ENCODE measurements around the gene SIRT2.
"Not testable (repeated sequence)": the region's sequence is repeated elsewhere in the genome, so short reads cannot be mapped to it uniquely, and the experiment has no call there.

Gene SIRT2

DNA sequence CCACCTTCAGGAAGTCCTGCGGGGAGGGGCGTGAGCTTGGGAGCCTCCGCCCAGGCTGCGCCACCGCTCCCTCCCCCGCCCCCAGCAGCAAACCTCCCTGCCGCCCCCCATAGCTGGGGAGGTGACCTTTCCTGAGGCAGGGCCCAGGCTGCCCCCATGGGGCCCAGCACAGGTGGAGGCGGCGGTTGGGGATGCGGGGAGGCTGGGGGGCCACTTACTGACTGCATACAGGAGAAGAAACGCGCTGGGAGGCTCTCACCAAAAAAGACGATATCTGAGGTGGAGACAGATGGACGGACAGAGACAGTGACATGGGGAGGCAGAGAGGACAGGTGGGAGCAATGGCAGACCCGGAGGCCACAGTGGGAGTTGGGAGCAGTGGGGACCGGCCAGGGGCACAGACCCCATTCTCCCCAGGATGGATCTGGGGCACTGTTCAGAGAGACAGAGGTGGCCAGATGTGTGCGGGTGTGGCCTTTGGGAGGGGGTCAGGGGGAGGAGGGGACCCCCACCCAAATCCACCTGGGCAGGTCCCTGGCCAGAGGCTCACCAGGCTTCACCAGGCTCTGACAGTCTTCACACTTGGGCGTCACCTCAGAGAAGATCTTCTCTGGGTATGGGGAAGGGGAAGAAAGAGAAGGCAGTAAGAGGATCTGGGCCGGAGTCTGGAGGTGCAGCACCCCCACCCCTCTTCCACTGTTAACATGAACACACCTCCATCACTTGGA lies 18.4 kb downstream of the SIRT2 start:
- H3K4me3 ChIP-seq (ENCODE audit: low read depth, low read length), result no peak overlapping the region
- TF ChIP-seq, protein P1, sequence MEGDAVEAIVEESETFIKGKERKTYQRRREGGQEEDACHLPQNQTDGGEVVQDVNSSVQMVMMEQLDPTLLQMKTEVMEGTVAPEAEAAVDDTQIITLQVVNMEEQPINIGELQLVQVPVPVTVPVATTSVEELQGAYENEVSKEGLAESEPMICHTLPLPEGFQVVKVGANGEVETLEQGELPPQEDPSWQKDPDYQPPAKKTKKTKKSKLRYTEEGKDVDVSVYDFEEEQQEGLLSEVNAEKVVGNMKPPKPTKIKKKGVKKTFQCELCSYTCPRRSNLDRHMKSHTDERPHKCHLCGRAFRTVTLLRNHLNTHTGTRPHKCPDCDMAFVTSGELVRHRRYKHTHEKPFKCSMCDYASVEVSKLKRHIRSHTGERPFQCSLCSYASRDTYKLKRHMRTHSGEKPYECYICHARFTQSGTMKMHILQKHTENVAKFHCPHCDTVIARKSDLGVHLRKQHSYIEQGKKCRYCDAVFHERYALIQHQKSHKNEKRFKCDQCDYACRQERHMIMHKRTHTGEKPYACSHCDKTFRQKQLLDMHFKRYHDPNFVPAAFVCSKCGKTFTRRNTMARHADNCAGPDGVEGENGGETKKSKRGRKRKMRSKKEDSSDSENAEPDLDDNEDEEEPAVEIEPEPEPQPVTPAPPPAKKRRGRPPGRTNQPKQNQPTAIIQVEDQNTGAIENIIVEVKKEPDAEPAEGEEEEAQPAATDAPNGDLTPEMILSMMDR (IDR thresholded peaks at IDR 0.05; ENCODE audit: borderline replicate concordance, insufficient read depth, low read depth, low read length), result no peak

DNA sequence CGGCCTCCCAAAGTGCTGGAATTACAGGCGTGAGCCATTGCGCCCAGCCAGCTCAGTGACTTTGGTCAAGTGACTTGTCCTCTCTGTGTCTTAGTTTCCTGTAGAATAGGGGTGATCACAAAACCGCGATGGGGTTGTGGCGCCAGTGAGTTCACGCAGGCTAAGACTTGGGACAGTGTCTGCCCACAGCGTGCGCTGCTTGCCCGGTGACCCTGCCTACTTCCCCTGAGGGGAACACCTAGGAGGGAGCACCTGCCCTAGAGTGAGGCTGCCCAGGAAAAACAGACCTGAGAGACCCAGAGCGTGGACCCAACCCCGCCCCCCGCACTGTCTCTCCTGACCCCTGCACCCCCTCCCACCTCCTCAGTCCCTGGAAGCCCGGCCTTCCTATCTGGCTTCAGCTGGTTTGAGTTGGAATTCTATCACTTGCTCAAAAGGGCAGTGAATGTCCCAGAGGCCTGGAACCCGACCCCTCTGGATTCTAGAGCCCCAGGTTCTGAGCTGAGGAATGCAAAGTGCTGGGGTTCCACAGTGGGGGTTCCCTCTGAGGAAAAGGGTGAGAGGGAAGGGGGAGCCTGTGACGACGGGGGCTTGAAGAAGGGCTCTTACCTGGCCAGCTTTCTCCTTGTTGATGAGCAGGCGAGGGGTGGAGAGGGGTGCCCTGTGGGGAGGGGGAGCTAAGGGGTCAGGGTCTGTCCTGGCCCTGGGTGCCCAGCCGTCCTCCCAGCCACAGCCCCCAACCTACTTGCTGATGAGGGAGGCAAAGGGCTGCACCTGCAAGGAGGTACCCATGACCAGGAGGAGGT lies 19.1 kb downstream of the SIRT2 start:
- TF ChIP-seq, protein P1 (IDR thresholded peaks at IDR 0.05; ENCODE audit: borderline replicate concordance, insufficient read depth, low read depth, low read length), result no peak

DNA sequence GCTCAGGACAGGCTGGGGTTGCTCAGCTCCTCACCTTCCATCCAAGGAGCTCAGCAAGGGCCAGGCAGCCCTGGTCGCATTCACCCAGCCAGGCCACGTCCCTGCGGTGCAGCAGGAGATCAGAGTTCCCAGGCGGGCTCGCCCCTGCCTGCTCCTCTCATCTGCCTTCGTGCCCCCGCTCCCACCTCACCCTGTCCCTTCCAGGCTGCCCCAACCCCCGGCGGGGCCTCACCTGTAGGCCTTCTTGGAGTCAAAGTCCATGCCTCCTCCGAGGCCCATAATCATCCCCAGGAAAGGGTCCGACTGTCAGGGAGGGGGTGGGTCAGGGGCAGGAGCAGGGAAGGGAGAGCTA lies 20.0 kb downstream of the SIRT2 start:
- no peak overlapping the region for H3K4me3 ChIP-seq (ENCODE audit: low read depth, low read length)
- TF ChIP-seq, protein P1 (IDR thresholded peaks at IDR 0.05; ENCODE audit: borderline replicate concordance, insufficient read depth, low read depth, low read length), result no peak

More for the DNA sequence above, 19.1 kb downstream of the SIRT2 start:
- no peak overlapping the region for H3K4me3 ChIP-seq (ENCODE audit: low read depth, low read length)

DNA sequence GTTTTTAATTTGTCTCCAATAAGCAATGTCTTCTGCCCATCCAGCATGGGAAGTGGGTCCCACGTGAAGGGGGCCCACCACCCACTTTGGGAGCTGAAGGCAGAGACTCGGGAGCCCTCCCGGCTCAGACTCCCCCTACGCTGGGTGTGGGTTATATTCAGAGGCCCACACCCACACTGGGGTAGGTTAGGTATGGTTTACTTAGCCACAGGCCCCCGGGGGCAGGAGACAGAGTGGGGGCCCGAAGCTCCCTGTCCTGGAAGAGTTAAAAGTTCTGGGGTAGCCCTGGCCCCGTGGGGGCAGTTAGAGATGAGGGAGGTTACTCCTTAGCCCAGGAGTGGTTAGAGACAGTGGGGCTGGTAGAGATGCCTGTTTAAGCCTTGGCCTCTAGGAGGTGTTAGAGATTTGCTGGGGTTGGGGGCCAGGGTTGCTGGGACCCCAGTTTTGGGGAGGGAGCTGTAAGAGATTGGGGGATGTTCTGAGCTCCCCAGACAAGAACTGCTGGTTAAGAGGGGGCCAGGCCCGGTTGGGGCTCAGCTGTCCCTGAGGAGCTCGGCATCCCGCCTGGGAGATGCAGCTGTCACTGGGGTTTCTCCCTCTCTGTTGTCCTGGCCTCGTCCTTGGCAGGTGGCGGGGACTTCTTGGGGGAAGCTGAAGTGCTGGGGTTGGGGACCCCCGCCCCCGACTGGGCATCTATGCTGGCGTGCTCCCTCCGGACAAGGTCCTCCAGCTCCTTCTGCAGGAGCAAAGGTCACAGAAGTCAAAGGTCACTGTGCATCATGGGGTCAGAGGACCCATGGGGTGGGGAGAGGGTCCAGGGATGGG lies 20.6 kb downstream of the SIRT2 start:
- peak overlapping the region; percentile 60 for H3K4me3 ChIP-seq (ENCODE audit: low read depth, low read length)
- TF ChIP-seq, protein P1 (IDR thresholded peaks at IDR 0.05; ENCODE audit: borderline replicate concordance, insufficient read depth, low read depth, low read length), result 0 out of 2 replicates have a peak, but pooled peaks have one; percentile 6

DNA sequence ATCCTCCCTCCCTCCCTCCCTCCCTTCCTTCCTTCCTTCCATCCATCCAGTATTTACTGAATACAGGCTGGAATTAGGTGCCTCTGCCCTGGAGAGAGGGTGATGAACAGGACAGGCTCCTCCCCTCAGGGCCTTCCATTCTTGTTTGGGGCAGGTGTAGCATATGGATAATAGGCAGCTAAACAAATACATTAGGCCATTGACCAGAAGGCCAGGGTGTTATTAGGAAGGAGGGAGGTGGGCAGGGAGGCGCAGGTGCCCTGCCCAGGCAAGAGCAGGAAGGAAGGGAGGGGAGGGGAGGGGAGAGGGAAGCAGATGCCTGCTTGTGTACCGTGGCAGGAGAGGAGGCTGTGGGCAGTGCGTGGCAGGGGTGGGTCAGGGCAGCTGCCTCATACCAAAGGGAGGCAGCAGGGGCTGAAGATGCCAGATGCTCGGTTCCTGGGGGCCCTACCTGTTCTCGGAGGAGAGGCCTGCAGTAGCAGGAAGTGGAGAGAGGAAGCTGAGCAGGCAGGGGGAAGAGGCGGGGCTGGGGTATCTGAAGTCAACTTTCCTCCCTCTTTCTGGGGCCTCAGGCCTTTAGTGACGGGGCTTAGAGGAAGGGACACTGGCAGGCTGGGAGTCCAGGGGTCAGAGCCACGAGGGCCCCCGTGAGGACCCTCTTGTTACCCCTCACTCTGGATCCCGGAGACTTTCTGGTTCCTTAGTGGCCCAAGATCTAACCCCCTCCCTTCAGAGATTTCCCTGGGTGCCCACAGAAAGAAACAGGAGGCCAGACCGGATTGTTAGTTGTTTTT lies 21.4 kb downstream of the SIRT2 start, which contains the start of gene RINL:
Gene RINL (minus strand): TSS at position 495 of the 794 bp plus-strand sequence. CDS start 1,533 bp downstream, outside the sequence.
- TF ChIP-seq, protein P1 (IDR thresholded peaks at IDR 0.05; ENCODE audit: borderline replicate concordance, insufficient read depth, low read depth, low read length), result no peak

DNA sequence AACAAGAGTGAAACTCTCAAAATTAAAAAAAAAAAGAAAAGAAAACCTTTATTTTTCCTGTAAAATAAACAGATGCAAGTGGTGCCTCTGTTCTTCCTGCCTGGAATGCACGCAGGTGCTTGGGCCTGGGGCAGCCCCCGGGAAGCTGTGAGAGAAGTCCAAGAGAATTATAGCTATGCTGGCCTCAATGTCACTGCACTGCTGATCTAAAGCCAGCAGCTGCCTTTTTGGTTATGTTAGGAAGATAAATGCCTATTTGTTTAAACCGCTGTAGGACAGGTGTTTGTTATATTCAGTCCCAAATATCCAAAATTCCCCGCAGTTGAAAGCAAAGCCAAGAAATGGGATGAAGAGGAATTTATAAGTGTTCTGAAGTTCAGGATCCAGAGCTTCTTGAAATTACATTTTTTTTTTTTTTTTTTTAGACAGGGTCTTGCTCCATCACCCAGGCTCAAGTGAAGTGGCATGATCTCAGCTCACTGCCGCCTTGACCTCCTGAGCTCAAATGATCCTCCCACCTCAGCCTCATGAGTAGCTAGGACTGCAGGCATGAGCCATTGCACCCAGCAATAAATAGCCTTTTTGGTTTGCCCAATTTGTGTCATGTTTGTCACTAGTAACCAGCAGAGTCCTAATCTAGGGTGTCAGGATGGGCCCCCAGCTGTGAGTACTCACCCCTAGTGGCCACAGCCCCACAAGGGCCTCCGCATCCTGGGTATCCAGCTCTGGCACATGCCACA lies 23.6 kb downstream of the SIRT2 start:
- H3K4me3 ChIP-seq (ENCODE audit: low read depth, low read length), result no peak overlapping the region
- TF ChIP-seq, protein P1 (IDR thresholded peaks at IDR 0.05; ENCODE audit: borderline replicate concordance, insufficient read depth, low read depth, low read length), result no peak

More for the DNA sequence above, 21.4 kb downstream of the SIRT2 start, which contains the start of gene RINL:
- peak within 1 kb of the TSS; percentile 60 for H3K4me3 ChIP-seq (ENCODE audit: low read depth, low read length)

DNA sequence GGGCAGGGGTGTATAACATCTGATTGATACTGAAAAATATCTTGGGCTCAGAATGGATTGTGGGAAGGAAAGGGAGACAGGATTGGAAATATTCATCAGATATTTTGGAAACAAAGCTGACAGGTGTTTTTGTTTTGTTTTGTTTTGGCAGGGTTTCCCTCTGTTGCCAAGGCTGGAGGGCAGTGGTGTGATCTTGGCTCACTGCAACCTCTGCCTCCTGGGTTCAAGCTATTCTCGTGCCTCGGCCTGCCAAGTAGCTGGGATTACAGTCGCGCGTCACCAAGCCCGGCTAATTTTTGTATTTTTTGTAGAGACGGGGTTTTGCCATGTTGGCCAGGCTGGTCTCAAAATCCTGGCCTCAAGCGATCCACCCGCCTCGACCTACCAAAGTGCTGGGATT lies 26.0 kb downstream of the SIRT2 start:
- H3K4me3 ChIP-seq (ENCODE audit: low read depth, low read length), result not testable (repeated sequence)

Data from GM12875 (cell line).